Measurements from ENCODE around the gene NFE2L1. TPM values are rescaled to one million over a fixed set of nuclear protein-coding genes. Genes with fewer than 3 reads are reported as not detected.
A peak's percentile ranks its signal among the peaks of the same experiment; 100 is the strongest.

Gene NFE2L1
- polyA plus RNA-seq, 1 of the 3 experiments (the other 2 are of a cell fraction): 159 TPM

DNA sequence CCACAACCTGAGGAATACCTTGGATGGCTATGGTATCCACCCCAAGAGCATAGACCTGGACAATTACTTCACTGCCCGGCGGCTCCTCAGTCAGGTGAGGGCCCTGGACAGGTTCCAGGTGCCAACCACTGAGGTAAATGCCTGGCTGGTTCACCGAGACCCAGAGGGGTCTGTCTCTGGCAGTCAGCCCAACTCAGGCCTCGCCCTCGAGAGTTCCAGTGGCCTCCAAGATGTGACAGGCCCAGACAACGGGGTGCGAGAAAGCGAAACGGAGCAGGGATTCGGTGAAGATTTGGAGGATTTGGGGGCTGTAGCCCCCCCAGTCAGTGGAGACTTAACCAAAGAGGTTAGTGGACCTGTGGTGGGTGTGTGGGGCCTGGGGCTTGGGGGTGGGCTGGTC, 3.1 kb downstream of the NFE2L1 start:
- Histone ChIP-seq H3F3A (replicated peaks; ENCODE audit: insufficient read depth) (peaks cover 30% of the 10 kb centered on the region), H3K9me3 (no peaks in the 10 kb centered on the region), H4K20me1 (ENCODE audit: insufficient read depth) (peaks cover 55% of the 10 kb centered on the region), H3K4me3 (ENCODE audit: low read depth in 2 of 2, low read length in 1 of 2) (no peak overlapping the region; a peak in 1 of 4 replicates), H3K4me1 (ENCODE audit: control insufficient read depth in 1 of 2, insufficient read depth in 2 of 2, low read depth in 1 of 2, low read length in 1 of 2) (peaks cover 66 to 68% of the 10 kb centered on the region in 2 experiments), H3K27me3 (ENCODE audit: insufficient read depth) (no peaks in the 10 kb centered on the region), H3K9me2 (no peaks in the 10 kb centered on the region), H3K4me2 (peak overlapping the region; percentile 88), H2AFZ (ENCODE audit: low read depth) (no peak overlapping the region), H3K36me3 (replicated peaks in 1 of 2; ENCODE audit: control insufficient read depth in 1 of 2, insufficient read depth in 2 of 2, low read length in 1 of 2) (peaks cover 18 to 42% of the 10 kb centered on the region in 2 experiments), H3K9ac (peak overlapping the region; percentile 88; the same call in 1 of the 2 replicates), H3K27ac (ENCODE audit: low read depth in 2 of 2, low read length in 1 of 2) (peak overlapping the region; percentile 88 to 95), H3K79me2 (ENCODE audit: insufficient read depth) (peaks cover 87% of the 10 kb centered on the region)
- no peak for DNase-seq
- ChIA-PET POLR2A (no interaction called here), CTCF (interaction anchor here (3.2 to 44.3 kb wide), 3 partner anchors 27 to 80 kb away, joined by 15 to 1200 read pairs (median 449); partner anchors contain the start of gene COPZ2)
- no peak for TF ChIP-seq EP300 (IDR thresholded peaks at IDR 0.05; ENCODE audit: borderline replicate concordance in 1 of 2, low read depth in 1 of 2, low read length in 1 of 2)
- 92% methylated on average over 8 of the region's 10 CpGs for WGBS (ENCODE audit: low lambda C conversion rate)

- Histone ChIP-seq H3K27ac (ENCODE audit: low read depth in 2 of 2, low read length in 1 of 2) (peak overlapping the region; percentile 88 to 95), H3K79me2 (ENCODE audit: insufficient read depth) (peaks cover 86% of the 10 kb centered on the region), H3K27me3 (ENCODE audit: insufficient read depth) (no peaks in the 10 kb centered on the region), H3K36me3 (replicated peaks in 1 of 2; ENCODE audit: control insufficient read depth in 1 of 2, insufficient read depth in 2 of 2, low read length in 1 of 2) (peaks cover 19 to 48% of the 10 kb centered on the region in 2 experiments), H3K9me2 (no peaks in the 10 kb centered on the region), H4K20me1 (ENCODE audit: insufficient read depth) (peaks cover 58% of the 10 kb centered on the region), H3F3A (replicated peaks; ENCODE audit: insufficient read depth) (peaks cover 30% of the 10 kb centered on the region), H3K4me1 (ENCODE audit: control insufficient read depth in 1 of 2, insufficient read depth in 2 of 2, low read depth in 1 of 2, low read length in 1 of 2) (peaks cover 61 to 67% of the 10 kb centered on the region in 2 experiments), H3K9me3 (no peaks in the 10 kb centered on the region), H3K9ac (peak overlapping the region; percentile 88; the same call in 1 of the 2 replicates), H2AFZ (ENCODE audit: low read depth) (no peak overlapping the region), H3K4me3 (ENCODE audit: low read depth in 2 of 2, low read length in 1 of 2) (peak overlapping the region in 1 of 2 experiments; percentile 12; a peak in 1 of 4 replicates), H3K4me2 (peak overlapping the region; percentile 88)
- WGBS (ENCODE audit: low lambda C conversion rate): 67% methylated on average over 5 of the region's 5 CpGs
- TF ChIP-seq MXI1 (IDR thresholded peaks at IDR 0.05; ENCODE audit: low read depth, low read length): peak; percentile 72
- TF ChIP-seq, protein P1, sequence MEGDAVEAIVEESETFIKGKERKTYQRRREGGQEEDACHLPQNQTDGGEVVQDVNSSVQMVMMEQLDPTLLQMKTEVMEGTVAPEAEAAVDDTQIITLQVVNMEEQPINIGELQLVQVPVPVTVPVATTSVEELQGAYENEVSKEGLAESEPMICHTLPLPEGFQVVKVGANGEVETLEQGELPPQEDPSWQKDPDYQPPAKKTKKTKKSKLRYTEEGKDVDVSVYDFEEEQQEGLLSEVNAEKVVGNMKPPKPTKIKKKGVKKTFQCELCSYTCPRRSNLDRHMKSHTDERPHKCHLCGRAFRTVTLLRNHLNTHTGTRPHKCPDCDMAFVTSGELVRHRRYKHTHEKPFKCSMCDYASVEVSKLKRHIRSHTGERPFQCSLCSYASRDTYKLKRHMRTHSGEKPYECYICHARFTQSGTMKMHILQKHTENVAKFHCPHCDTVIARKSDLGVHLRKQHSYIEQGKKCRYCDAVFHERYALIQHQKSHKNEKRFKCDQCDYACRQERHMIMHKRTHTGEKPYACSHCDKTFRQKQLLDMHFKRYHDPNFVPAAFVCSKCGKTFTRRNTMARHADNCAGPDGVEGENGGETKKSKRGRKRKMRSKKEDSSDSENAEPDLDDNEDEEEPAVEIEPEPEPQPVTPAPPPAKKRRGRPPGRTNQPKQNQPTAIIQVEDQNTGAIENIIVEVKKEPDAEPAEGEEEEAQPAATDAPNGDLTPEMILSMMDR (IDR thresholded peaks at IDR 0.05): peak; percentile 40
- TF ChIP-seq MEF2A (IDR thresholded peaks at IDR 0.05; ENCODE audit: borderline replicate concordance, low read depth): no peak
- TF ChIP-seq SMC3 (IDR thresholded peaks at IDR 0.05; ENCODE audit: low read depth, low read length): peak; percentile 1; the same call in 1 of the 2 replicates
- TF ChIP-seq RFX5 (IDR thresholded peaks at IDR 0.05; ENCODE audit: low read length): no peak
- peak; percentile 19 for TF ChIP-seq CHD2 (IDR thresholded peaks at IDR 0.05; ENCODE audit: low read length, partially characterized antibody)
- TF ChIP-seq NFIC (IDR thresholded peaks at IDR 0.05; ENCODE audit: borderline replicate concordance): peak; percentile 60; the same call in 1 of the 2 replicates
- TF ChIP-seq SIN3A (IDR thresholded peaks at IDR 0.05; ENCODE audit: borderline replicate concordance, low read depth, low read length): 0 out of 2 replicates have a peak, but pooled peaks have one; percentile 15
- ChIA-PET POLR2A (interaction anchor here (1.4 to 1.9 kb wide), 2 partner anchors 17 to 25 kb away, joined by 3 to 4 read pairs; no protein-coding TSS in a partner anchor), CTCF (interaction anchor here (0.9 to 44.3 kb wide), 8 partner anchors 8 to 103 kb away, joined by 3 to 1200 read pairs (median 6); partner anchors contain the start of gene COPZ2)
- DNase-seq: no peak
These were observed 3.7 kb downstream of the NFE2L1 start for GRCh38 chr17:48051706-48052486.

Data from SK-N-SH (cell line).